Measurements from ENCODE around the gene CHD1L.
"Not testable (repeated sequence)": the region's sequence is repeated elsewhere in the genome, so short reads cannot be mapped to it uniquely, and the experiment has no call there.

Gene CHD1L

DNA sequence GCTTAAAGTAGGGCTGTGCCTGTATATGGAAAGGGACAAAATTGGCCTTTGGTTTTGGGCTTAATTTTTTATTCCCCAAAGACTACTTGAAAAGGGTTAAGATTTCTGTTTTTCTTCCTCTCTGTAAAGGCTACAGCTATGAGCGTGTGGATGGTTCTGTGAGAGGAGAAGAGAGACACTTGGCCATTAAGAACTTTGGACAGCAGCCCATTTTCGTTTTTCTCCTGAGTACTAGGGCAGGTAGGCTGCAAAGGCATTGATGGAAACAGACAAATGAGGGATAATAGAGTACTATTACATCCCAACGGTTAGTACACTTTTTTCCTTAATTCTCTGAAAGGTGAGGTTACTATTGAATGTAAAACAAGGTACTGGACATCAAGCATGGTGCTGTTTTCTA, 29.6 kb downstream of the CHD1L start:
- DNase-seq = no peak

DNA sequence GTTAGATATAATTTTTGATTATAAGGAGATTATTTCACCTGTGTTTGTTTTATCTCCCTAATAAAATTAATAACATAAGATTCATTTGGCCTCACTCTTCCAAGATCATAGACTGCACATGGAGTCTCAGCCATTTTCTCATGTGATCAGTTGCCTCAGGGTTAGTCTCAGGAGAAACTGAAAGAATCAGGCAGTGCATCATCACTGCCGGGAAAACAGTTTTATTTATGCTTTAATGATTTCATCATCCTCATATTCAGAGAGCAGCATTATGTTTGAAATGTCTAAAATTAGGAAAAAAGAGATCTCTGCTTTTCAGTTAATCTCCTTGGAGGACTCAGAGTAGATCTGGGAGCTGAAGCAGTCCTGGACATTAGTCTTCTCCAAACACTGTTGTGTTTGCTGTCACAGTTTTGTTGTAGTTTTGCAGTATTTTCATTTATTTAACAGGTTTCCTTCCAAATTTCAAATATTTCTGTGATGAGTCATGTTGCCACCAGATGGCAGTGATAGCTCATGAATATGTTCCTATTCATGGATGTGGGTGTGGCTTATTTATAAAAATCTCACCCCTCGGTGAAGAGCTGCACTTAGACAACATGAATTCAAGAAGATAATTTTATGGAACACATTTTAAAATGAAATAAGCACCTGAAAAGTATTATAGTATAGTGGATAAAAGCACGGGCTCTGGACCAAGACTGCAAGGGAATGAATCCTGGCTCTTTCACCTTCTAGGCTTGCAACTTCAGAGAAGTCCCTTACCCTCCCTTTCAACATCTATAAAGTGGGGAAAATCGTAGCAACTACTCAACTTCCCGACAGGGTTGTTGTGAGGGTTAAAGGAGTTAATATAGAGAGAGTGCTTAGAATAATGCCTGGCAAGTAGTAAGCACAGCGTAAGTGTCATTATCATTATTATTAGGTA, 31.2 kb downstream of the CHD1L start:
- peak; percentile 13 for DNase-seq

DNA sequence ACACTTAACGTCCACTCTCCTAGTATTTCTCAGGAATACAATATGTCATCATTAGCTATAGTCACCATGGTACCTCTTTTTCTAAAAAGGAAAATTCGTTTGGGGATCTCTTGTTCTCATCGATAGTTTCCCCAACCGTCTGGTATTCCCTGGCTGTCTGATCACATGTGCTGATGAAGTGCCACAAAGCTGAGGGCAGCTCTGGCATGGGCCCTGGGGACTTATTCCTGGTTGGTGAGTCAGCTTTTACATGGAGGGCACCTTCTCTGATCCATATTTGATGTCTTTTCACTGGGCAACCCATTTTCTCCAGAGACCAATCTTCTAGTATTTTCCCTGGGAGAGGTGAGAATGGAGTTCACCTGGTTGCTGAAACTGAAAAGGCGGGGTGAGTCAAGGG, 39.5 kb downstream of the CHD1L start:
- no peak for DNase-seq

DNA sequence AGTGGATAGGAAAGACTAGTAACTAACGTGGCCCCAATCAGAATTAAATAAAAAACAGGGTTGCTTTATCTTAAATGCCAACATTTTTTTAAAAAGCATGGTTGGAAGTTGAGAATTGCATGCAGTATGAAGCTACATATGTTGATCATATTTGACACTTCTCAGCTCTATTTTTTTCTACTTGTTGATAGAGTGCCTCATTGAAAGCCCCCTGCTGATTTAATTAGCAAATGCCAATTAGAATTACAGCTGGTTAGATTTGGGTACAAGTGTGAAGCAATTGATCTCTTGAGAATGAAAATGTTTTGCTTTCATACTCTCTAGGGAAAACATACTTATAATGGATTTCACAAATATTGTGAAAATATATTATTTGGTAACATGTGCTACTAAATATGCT, 40.5 kb downstream of the CHD1L start:
- no peak for DNase-seq

DNA sequence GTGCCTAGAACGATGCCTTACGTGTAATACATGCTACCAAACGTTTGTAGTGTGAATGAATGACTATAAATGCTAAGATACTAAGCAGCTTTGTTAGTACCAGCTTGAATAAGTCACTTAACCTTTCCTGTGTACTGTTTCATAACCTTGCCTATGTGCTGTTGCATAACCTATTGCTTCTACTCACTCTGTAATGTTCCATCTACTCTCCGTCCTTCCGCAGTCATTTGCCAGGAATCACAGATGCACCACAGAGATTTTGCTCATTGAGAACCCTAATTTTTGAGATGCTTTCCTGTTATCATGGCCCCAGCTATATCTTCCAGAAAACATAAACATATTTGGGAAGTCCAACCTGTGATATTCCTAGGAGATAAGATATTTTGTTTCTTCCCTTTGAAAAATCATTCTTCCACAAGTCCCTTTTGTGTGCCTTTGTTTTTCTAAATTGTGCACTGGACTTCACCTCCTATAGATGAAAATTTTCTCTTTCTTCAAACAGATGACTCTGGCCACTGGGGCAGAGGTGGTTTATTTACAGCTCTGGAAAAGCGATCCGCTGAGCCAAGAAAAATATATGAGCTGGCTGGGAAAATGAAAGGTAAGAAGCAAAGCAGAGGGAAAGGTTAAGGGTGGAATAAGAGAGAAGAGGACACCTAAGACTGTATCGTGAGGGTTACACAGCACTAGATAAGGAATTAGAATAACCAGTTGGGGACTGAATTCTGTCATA, 44.8 kb downstream of the CHD1L start:
- DNase-seq = no peak

DNA sequence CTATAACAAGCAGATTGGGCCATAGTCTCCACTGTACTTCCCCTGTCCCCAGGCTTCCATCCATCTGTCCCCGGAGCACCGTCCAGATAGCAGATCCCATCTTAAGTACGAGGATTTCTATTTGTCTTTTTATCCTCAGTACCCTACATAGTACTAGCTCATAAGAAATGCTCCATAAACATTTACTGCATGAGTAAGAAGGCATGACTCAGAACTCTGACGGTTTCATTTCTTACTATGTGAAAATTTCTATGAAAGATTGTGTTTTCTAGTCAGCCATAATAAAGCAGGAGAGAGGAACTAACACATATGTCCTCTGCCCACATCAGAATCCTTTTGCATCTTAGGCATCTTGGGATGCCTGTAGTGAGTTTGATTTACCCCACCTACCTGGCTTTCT, 49.5 kb downstream of the CHD1L start:
- no peak for DNase-seq

DNA sequence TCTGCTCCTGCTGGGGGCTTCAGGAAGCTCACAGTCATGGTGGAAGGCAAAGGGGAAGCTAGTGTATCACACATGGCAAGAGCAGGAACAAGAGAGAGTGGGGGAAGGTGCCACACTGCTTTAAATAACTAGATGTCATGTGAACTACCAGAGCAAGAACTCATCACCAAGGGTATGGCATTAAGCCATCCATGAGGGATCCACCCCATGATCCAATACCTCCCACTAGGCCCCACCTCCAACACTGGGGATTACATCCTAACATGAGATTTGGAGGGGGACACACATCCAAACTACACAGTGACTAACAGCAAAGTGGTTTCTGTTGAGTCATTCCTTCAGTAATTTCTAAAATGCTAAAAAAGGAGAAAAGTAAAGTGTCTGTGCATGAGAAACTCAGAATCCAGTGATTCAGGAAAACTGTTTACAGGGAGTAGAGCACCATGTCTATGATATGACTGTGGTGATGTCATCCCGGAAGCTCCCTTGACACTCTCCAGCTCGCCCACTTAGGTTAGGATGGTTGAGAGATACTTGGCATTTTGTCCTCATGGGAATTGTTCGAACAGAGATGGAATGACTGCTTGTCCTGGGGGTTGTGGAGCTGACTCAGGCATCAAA, 50.3 kb downstream of the CHD1L start:
- DNase-seq = no peak

DNA sequence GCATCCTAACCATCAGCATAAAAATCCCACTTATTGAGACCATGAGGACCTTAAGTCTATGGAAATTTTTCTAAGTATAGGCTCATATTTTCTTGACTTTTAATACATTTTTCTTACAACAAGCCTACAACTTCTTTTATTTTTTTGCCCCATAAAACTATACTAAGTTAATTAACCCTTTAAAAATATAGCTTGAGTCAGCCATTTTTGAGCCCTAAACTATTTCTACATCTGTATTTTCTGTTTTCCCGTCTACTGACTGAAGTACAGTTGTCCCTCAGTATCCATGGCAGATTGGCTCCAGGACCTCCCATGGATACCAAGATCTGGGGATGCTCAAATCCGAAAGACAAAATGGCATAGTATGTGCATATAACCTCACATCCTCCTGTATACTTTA, 55.0 kb downstream of the CHD1L start:
- DNase-seq = no peak

DNA sequence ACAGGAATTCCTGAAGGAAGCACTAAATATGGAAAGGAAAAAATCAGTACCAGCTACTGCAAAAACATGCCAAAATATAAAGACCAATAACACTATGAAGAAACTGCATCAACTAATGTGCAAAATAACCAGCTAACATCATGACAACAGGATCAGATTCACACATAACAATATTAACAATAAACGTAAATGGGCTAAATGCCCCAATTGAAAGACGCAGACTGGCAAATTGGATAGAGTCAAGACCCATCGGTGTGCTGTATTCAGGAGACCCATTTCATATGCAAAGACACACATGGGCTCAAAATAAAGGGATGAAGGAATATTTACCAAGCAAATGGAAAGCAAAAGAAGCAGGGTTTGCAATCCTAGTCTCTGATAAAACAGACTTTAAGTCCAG, 63.3 kb downstream of the CHD1L start:
- DNase-seq = not testable (repeated sequence)

DNA sequence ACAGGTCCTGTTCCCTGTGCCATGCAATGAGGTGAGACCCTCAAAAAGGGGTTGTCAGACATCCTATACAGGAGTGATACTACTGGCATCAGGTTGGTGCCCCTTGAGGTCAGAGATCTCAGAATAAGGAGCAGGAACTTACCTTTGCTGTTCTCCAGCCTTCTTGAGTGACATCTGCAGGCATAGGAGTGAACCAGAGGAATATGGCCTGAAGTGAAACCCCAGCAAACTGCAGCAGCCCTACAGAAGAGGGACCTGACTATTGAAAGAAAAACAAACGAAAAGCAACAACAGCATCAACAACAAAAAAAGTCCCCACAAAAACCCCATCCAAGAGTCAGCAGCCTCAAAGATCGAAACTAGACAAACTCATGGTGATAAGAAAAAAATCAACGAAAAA, 74.5 kb downstream of the CHD1L start:
- DNase-seq = no peak

DNA sequence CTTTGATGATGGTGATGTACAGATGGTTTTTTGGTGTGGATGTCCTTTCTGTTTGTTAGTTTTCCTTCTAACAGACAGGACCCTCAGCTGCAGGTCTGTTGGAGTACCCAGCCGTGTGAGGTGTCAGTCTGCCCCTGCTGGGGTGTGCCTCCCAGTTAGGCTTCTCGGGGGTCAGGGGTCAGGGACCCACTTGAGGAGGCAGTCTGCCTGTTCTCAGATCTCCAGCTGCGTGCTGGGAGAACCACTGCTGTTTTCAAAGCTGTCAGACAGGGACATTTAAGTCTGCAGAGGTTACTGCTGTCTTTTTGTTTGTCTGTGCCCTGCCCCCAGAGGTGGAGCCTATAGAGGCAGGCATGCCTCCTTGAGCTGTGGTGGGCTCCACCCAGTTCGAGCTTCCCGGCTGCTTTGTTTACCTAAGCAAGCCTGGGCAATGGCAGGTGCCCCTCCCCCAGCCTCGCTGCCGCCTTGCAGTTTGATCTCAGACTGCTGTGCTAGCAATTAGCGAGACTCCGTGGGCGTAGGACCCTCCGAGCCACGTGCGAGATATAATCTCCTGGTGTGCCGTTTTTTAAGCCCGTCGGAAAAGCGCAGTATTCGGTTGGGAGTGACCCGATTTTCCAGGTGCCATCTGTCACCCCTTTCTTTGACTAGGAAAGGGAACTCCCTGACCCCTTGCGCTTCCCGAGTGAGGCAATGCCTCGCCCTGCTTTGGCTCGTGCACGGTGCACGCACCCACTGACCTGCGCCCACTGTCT, 84.6 kb downstream of the CHD1L start:
- not testable (repeated sequence) for DNase-seq

DNA sequence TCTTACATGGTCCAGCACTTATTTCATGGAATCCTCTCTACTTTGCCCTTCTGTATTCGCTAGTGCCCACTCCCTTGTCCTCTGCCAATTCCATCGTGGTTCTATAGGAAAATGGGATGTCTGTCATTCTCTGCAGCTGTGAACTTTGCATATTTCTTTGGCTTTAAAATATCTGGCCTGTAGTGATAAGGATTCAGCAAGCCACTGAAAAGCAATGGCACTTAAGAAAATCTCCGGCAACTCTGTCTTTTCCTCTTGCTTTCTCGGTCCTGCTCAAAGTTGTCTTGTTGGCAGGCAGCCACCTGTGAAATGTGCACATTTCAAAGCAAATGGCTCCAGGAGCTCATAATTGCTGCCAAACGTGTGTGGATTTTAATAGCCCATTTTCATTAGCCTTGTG, 91.8 kb downstream of the CHD1L start:
- no peak for DNase-seq

DNA sequence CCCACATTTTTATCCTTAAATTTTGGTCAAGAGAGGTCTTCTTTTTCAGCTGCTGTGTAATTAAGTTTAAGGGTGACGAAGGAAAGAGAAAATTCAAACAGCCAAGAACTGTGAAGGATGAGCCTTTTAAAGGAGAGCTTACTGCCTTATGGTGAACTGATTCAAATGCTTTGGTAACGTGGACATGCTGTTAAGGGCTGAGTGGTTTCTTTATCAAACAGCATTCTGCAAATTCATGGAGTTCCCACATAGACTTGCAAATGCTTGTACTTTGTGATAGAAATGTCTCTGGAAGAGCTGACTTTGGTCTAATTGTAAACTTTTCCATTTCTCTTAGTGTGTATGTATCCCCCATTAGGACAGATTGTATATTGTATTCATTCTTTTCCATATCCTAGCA, 93.8 kb downstream of the CHD1L start:
- no peak for DNase-seq

DNA sequence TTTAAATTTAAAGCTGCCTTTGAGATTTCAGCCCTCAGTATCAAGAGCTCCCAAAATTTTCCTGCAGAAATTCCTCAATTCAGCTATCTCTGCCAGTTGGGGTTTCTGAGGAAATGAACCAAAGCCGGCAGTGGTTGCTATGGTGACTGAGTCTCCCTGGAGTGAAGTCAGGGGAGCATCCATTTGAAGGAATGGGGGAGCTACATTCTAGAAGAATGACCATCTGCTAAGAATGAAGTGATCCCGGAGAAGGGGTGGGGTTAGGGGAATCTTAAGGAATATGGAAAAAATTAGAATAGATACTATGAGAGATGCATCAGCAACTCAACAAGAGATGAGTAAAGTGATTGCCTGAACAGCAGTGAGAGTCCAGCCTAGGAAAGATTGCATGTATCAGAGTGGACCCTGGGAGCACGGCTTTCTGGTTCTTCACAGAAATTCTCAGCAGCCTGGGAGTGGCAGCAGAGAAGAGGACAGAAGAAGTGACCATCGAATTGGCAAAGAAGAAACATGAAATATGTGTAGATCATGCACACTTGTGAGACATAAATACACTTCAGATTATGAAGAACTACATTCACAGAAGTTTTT, 94.7 kb downstream of the CHD1L start:
- no peak for DNase-seq

DNA sequence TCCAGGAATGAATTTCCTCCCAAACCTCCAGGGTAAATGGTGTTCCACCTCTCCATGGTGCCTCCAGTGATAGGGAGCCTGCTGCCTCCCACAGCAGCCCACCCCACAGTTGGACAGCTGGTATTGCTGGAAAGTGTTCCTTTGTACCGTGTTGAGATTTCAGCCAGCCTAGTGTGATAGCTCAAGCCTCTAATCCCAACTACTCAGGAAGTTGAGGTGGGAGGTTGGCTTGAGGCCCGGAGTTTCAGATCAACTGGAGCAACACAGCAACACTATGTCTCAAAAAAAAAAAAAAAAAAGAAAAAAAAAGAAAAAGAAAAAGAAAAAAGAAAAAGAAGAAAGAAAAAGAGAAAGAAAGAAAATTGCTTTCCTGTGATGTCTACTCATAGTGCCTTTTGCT, 96.1 kb downstream of the CHD1L start:
- DNase-seq = no peak

DNA sequence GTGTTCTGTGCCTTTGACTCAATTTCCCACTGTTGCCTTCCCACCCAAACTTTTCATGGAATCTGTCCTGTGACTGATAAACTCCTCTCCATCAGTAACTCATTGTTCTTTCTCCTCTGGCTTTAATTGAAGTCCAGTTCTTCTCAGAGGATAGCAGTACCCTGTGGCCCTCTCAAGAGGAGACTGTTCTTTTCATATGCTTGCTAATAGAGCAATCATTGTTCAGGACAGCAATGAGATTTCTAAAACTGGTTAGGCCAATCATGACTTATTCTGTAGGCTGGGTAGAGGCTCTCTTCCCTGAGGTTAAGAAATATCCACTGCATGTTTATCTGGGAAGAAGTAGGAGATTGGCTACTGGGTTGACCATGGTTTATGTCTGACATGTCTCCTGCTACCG, 98.8 kb downstream of the CHD1L start:
- DNase-seq = no peak
